SK-N-MC (cell line): ENCODE results near the gene ZC2HC1C.
A peak's percentile ranks its signal among the peaks of the same experiment; 100 is the strongest.

Experiments
- DNase-seq: peaks from one replicate; pipeline ENCODE4 v3.0.0-alpha.2; 2011; ENCODE audit warnings: low read depth, low spot score
- H3K27ac ChIP-seq: fragments of 200-600 bp; sonication (generic); 2 replicates; pipeline ENCODE4 v1.5.1; 2016; ENCODE audit warnings: mixed run types
- H3K36me3 ChIP-seq: fragments of 200-600 bp; sonication (generic); 2 replicates; pipeline ENCODE4 v1.6.1; 2017; ENCODE audit warnings: antibody characterized with exemption, low read length, mixed read lengths; ENCODE audit not compliant: insufficient read depth
- H3K4me3 ChIP-seq: fragments of 200-600 bp; sonication (generic); 2 replicates; pipeline ENCODE4 v1.5.1; 2016
- H3K9ac ChIP-seq: fragments of 200-600 bp; sonication (generic); 2 replicates; pipeline ENCODE4 v1.8.0; 2017; ENCODE audit warnings: mixed run types, mixed read lengths; ENCODE audit not compliant: insufficient read length
- H3K9me3 ChIP-seq: fragments of 200-600 bp; sonication (generic); 2 replicates; pipeline ENCODE4 v1.6.1; 2017; ENCODE audit warnings: low read depth, mild to moderate bottlenecking, antibody characterized with exemption, low read length, moderate library complexity, mixed read lengths
- EZH2 ChIP-seq: fragments of 200-600 bp; sonication (generic); IDR thresholded peaks from one replicate; pipeline ENCODE4 v1.6.1; 2017; ENCODE audit warnings: antibody characterized with exemption
- FOXP2 ChIP-seq: optimal IDR thresholded peaks from 2 replicates; pipeline ENCODE3; 2011; ENCODE audit warnings: mild to moderate bottlenecking, moderate library complexity; ENCODE audit not compliant: insufficient read depth; ENCODE audit errors: extremely low read length, control extremely low read depth
- POLR2AphosphoS5 ChIP-seq: IDR thresholded peaks from 2 replicates; pipeline ENCODE4 v1.6.1; 2012; ENCODE audit warnings: mild to moderate bottlenecking, low read depth, low read length, borderline replicate concordance

ZC2HC1C gene

DNA sequence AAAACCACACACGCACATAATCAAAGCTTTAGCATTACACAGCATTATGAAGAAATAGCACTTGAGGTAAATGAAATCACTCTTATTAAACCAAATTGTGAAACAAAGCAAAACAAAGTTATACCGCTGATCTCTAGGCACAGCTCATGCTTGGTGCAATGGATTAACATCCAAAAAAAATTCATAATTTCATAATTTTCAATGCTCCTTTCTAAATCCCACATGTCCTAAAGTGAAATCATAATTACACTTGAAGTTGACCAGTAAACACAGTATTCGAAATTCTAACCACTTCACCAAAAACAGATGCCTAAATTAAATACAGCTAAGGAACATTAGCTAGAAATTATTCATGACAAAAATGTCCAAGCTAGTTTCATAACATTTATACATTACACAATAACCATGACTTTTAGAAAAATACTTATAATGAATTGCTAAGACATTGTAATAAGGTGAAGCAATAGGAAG lies 19.7 kb upstream of the ZC2HC1C start:
- H3K4me3 ChIP-seq = no peak overlapping the region
- no peak for DNase-seq
- H3K27ac ChIP-seq = peak overlapping the region; percentile 12; the same call in 1 of the 2 replicates
- no peak overlapping the region for H3K9ac ChIP-seq
- peaks cover 13% of the 10 kb centered on the region; the same call in 1 of the 2 replicates for H3K36me3 ChIP-seq
- H3K9me3 ChIP-seq = no peaks in the 10 kb centered on the region
- TF ChIP-seq POLR2AphosphoS5 (no peak), EZH2 (no peak), FOXP2 (no peak)

DNA sequence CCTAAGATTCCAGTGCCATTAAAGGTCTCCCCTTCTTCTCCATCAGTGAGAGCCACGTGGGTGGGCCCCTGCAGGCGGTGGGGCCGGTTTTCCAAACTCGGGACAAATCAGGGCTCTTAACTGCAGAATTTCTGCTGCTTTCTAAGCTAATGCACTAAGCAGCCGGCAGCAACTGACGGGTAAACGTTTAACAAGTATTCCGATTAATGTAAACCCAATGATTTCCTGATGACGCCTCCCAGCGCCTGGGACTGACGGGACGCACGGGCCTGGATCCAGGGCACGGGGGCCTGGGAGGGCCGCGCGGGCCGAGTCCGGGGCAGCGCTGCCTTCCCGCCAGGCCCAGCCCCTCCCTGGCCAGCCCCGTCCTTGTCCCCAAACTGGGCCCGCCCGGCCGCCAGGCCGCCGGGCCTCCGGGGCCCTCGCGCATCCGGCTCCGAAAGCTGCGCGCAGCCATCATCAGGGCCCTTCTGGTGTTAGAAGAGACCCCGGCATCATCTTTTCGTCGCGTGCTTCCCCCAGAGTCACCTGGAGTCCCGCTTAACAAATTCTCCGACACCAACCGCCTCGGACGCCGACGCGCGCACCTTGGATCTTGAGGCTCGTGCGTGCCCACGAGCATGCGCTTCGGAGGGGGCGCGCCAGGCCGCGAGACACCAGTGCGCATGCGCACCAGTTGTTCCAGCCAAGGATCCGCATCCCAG lies 18.4 kb upstream of the ZC2HC1C start, which contains the start of gene MLH3:
MLH3 (minus strand) TSS at position 616 of the 704 bp plus-strand sequence. CDS start 1,812 bp downstream, outside the sequence.
- H3K36me3 ChIP-seq = peaks cover 20% of the 10 kb centered on the region
- no peaks in the 10 kb centered on the region for H3K9me3 ChIP-seq
- DNase-seq = no peak
- H3K4me3 ChIP-seq = no peak within 1 kb of the TSS
- no peak within 1 kb of the TSS for H3K9ac ChIP-seq
- peak within 1 kb of the TSS; percentile 12; the same call in 1 of the 2 replicates for H3K27ac ChIP-seq
- TF ChIP-seq EZH2 = no peak
- no peak for TF ChIP-seq POLR2AphosphoS5
- no peak for TF ChIP-seq FOXP2

DNA sequence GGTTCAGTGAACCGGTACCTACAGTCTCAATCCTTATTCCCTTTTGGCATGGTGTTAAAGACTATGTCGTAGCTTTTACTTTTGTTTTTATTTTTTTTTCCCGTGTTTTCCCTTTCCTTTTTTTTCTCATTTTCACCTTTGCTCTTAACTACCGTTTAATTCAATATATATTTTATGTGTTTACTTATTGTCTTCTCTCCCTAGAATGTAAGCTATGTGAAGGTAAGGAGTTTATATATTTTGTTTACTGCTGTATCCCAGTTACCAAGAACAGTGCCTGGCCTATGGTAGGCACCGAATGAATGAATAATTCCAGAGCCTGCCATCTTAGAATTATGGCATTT lies 17.9 kb upstream of the ZC2HC1C start:
- DNase-seq = no peak
- no peaks in the 10 kb centered on the region for H3K9me3 ChIP-seq
- TF ChIP-seq EZH2 (no peak), FOXP2 (no peak), POLR2AphosphoS5 (no peak)
- no peak overlapping the region for H3K9ac ChIP-seq
- no peak overlapping the region for H3K27ac ChIP-seq
- H3K36me3 ChIP-seq = peaks cover 25% of the 10 kb centered on the region
- no peak overlapping the region for H3K4me3 ChIP-seq

DNA sequence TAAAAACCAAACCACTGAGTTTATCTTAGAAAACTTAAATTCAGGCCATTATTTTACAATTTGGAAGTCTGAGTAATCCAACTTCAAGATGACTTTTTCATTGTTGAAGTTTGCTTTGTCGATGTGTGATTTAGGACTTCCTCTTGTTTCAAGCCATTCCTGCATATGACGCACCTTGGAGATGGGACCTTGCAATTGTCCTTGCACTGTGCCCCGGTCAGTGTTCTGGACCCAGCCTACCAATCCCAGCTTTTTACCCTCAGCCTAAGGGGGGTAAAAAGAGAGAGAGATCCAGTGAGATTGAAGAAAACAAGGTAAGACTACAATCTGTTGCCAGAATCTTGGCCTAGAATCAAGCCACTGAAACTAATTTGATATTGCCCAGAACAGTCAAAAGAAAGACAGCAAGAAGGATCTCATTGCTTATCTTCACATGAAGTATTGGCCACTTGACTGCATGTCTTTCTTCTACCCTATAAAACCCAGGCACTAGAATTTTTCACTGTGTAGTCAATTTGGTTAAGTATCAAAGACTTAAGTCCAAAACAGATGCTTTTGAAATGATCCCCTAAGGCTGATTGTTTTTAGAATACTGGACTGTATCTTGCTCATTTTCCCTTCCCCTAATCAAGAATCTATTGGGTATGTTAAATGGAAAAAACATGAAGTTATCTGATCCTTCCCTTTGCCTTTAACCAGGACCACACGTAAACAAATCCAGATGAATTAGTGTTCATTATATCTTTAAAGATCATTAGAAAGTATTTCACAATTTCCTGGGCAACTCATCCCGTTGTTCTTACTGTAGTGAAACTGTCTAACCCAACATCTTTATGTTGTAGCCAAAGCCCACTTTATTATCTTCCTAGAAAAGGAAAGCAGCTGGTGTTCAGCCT lies 15.8 kb upstream of the ZC2HC1C start:
- DNase-seq = no peak
- no peaks in the 10 kb centered on the region for H3K9me3 ChIP-seq
- TF ChIP-seq EZH2 = no peak
- no peak for TF ChIP-seq FOXP2
- TF ChIP-seq POLR2AphosphoS5 = no peak; the same call in 1 of the 2 replicates
- no peak overlapping the region for H3K4me3 ChIP-seq
- peaks cover 32% of the 10 kb centered on the region for H3K36me3 ChIP-seq
- H3K9ac ChIP-seq = no peak overlapping the region
- H3K27ac ChIP-seq = peak overlapping the region; percentile 9

DNA sequence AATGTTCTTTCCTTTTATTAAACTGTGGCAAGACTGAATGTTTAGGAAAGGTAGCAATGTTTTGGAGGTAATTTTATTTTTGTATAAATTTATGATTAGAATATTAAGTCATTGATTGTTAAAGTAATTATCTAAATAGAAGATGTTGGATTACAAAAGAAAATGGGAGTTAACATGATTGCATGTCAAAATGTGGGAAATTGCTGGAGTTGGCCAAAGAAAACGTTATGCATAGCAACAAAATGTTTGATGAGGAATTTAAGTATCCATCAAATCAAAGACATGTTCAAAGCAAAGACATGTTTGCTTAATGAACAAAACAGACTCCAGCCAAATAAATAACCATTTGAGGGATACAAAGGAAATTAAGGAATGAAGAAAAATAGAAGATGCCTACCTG lies 15.0 kb upstream of the ZC2HC1C start:
- H3K36me3 ChIP-seq = peaks cover 38% of the 10 kb centered on the region
- no peak overlapping the region for H3K4me3 ChIP-seq
- H3K9ac ChIP-seq = no peak overlapping the region
- TF ChIP-seq EZH2 (no peak), FOXP2 (no peak), POLR2AphosphoS5 (no peak)
- DNase-seq = no peak
- H3K27ac ChIP-seq = no peak overlapping the region; the same call in 1 of the 2 replicates
- no peaks in the 10 kb centered on the region for H3K9me3 ChIP-seq

DNA sequence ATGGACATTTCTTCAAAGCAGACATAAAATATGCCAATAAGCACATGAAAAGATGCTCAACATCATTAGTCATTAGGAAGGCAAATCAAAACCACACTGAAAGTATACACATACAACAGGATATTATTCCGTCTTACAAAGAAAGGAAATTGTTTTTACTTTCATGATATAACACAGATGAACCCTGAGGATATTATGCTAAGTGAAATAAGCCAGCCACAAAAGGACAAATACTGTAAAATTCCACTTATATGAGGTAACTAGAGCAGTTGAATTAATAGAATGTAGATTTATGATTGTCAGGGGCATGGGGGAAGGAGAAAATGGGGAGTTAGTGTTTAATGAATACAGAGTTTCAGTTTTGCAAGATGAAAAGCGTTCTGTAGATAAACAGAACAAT lies 9.8 kb upstream of the ZC2HC1C start:
- Histone ChIP-seq H3K4me3 (no peak overlapping the region; the same call in 1 of the 2 replicates), H3K9ac (no peak overlapping the region), H3K36me3 (peaks cover 48% of the 10 kb centered on the region), H3K9me3 (peaks cover 10% of the 10 kb centered on the region; the same call in 1 of the 2 replicates), H3K27ac (peak overlapping the region; percentile 23; the same call in 1 of the 2 replicates)
- peak; percentile 67 for DNase-seq
- no peak for TF ChIP-seq FOXP2
- TF ChIP-seq POLR2AphosphoS5 = peak; percentile 31; the same call in 1 of the 2 replicates
- TF ChIP-seq EZH2 = no peak

DNA sequence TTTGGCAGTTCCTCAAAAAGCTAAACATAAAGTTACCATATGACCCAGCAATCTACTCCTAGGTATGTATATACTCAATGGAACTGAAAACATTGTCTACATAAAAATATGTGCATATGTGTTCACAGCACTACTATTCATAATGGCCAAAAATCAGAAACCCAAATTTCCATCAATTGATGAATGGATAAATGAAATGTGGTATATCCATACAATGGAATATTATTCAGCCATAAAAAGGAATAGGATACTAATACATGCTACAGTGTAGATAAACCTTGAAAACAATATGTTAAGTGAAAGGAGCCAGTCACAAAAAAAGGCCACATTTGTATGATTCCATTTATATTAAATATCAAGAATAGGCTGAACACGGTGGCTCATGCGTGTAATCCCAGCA lies 9.0 kb upstream of the ZC2HC1C start:
- no peak for DNase-seq
- Histone ChIP-seq H3K9ac (no peak overlapping the region), H3K36me3 (peaks cover 47% of the 10 kb centered on the region), H3K27ac (no peak overlapping the region), H3K4me3 (peak overlapping the region; percentile 18; the same call in 1 of the 2 replicates), H3K9me3 (peaks cover 10% of the 10 kb centered on the region; the same call in 1 of the 2 replicates)
- TF ChIP-seq POLR2AphosphoS5 (no peak), EZH2 (no peak), FOXP2 (no peak)

DNA sequence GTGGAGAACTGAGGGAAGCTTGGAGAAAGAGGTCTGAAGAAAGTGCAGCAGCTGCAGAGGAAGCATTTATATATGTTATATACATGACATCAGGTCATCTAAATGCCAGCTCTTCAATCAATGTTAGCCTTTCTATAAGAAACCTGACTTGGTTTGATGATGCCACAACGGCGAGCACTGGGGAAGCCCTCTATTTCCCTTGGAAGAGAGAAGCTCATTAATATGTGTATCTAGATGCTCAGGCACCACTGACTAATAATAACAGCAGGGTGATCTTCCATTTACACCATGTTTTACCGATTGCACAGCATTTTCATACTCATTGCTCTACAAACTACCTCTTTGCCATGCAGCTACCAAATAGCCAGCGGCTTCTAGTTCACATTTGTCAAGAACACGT lies 6.4 kb upstream of the ZC2HC1C start:
- peak overlapping the region; percentile 93 for H3K4me3 ChIP-seq
- DNase-seq = no peak
- H3K27ac ChIP-seq = no peak overlapping the region
- H3K9me3 ChIP-seq = peaks cover 10% of the 10 kb centered on the region; the same call in 1 of the 2 replicates
- TF ChIP-seq POLR2AphosphoS5 (no peak), FOXP2 (no peak), EZH2 (no peak)
- peaks cover 28% of the 10 kb centered on the region for H3K36me3 ChIP-seq
- peak overlapping the region; percentile 82 for H3K9ac ChIP-seq
